NB4 (cell line): ENCODE data around the gene AGPAT3.

ENCODE experiments used
- DNase-seq: peaks from one replicate; pipeline ENCODE4 v3.0.0; 2010; ENCODE audit warnings: low read depth
- H3K4me3 ChIP-seq: one replicate; pipeline ENCODE4 v1.5.1; 2011; ENCODE audit warnings: mild to moderate bottlenecking, low read depth, low read length, moderate library complexity
- MAX ChIP-seq: IDR thresholded peaks from 2 replicates; pipeline ENCODE4 v1.6.1; 2011; ENCODE audit warnings: low read depth, low read length
- MYC ChIP-seq: IDR thresholded peaks from 2 replicates; pipeline ENCODE4 v1.6.1; 2011; ENCODE audit warnings: low read depth, low read length
- POLR2A ChIP-seq: IDR thresholded peaks from 2 replicates; pipeline ENCODE4 v1.6.1; 2011; ENCODE audit warnings: mild to moderate bottlenecking; ENCODE audit not compliant: insufficient read length; ENCODE audit errors: extremely low read depth
- TF ChIP-seq, protein P1 (sequence below): IDR thresholded peaks from one replicate; pipeline ENCODE4 v1.5.1; 2012; ENCODE audit warnings: low read depth, low read length

The AGPAT3 gene

GRCh38 chr21:44013380-44014088 is 148.5 kb downstream of the AGPAT3 start:
- peak overlapping the region; percentile 82 for H3K4me3 ChIP-seq
- TF ChIP-seq, protein P1, sequence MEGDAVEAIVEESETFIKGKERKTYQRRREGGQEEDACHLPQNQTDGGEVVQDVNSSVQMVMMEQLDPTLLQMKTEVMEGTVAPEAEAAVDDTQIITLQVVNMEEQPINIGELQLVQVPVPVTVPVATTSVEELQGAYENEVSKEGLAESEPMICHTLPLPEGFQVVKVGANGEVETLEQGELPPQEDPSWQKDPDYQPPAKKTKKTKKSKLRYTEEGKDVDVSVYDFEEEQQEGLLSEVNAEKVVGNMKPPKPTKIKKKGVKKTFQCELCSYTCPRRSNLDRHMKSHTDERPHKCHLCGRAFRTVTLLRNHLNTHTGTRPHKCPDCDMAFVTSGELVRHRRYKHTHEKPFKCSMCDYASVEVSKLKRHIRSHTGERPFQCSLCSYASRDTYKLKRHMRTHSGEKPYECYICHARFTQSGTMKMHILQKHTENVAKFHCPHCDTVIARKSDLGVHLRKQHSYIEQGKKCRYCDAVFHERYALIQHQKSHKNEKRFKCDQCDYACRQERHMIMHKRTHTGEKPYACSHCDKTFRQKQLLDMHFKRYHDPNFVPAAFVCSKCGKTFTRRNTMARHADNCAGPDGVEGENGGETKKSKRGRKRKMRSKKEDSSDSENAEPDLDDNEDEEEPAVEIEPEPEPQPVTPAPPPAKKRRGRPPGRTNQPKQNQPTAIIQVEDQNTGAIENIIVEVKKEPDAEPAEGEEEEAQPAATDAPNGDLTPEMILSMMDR: no peak
- TF ChIP-seq MAX (no peak), MYC (no peak), POLR2A (no peak)
- DNase-seq: peak; percentile 83

DNA sequence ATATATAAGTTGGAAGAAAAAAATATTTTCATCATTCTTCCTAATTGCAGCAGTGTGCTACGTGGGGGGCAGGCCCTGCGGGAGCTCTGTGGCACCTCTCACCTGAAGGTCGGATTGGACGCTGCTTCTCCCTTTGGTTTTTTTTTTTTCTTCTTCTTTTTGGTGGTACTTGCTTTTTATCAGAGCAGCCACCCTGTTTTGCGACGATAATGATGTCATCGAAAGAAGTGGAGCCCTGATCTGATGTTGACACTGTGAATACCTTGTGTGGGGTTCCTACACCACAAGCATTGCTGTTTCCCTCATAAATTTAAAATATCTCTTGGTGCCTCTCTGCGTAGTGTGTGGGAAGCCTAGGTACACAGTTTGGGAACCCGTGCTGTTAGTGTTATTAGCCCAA is 152.6 kb downstream of the AGPAT3 start:
- TF ChIP-seq POLR2A: no peak
- TF ChIP-seq, protein P1: no peak
- TF ChIP-seq MYC: no peak
- no peak overlapping the region for H3K4me3 ChIP-seq
- no peak for DNase-seq

DNA sequence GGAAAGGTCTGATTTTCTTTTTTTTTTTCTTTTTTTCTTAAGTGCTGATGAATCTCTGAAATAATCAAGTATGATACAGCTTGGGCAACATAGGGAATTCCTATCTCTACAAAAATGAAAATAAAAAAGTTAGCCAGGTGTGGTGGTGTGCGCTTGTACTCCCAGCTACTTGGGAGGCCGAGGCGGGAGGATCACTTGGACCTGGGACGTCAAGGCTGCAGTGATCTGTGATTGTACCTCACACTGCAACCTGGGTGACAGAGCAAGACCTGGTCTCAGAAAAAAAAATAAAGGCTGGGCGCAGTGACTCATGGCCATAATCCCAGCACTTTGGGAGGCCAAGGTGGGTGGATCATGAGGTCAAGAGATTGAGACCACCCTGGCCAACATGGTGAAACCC is 153.1 kb downstream of the AGPAT3 start:
- H3K4me3 ChIP-seq: no peak overlapping the region
- DNase-seq: no peak
- TF ChIP-seq POLR2A (no peak), MAX (no peak), MYC (no peak)
- TF ChIP-seq, protein P1: no peak

- TF ChIP-seq POLR2A: no peak
- TF ChIP-seq, protein P1: no peak
- TF ChIP-seq MYC: no peak
- no peak for TF ChIP-seq MAX
- H3K4me3 ChIP-seq: no peak overlapping the region
- DNase-seq: peak; percentile 23
These were observed 154.0 kb downstream of the AGPAT3 start for GRCh38 chr21:44018813-44019567.

DNA sequence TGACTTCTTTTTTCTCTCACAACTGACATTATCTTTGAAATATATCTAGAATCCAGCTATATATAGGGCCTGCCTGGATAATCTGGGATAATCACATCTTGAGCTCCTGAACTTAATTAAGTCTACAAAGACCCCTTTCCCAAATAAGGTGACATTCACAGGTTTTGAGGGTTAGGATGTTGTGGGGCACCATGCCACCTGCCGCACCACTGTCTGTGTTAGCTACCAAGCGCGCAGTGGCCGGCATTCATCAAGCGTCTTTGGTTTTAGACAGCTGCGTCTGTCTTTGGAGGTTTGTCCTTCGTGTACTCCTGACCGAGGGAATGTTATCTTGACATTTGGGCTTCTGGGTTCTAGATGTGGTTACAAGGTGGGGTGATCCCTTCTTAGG is 154.5 kb downstream of the AGPAT3 start:
- DNase-seq: no peak
- no peak overlapping the region for H3K4me3 ChIP-seq
- TF ChIP-seq, protein P1: no peak
- TF ChIP-seq MYC (no peak), POLR2A (no peak), MAX (no peak)
